ENCODE data around the gene ACOT11.

The ACOT11 gene

GRCh38 chr1:54591127-54591756 lies 43.2 kb downstream of the ACOT11 start:
- H3K4me3 ChIP-seq (ENCODE audit: low read depth, low read length), result no peak overlapping the region
- no peak for TF ChIP-seq CTCF (IDR thresholded peaks at IDR 0.05; ENCODE audit: low read depth, low read length)

- no peak overlapping the region for H3K4me3 ChIP-seq (ENCODE audit: low read depth, low read length)
- no peak for TF ChIP-seq CTCF (IDR thresholded peaks at IDR 0.05; ENCODE audit: low read depth, low read length)
These were observed 45.6 kb downstream of the ACOT11 start for GRCh38 chr1:54593571-54594160.

GRCh38 chr1:54594463-54594862 lies 46.4 kb downstream of the ACOT11 start:
- no peak overlapping the region for H3K4me3 ChIP-seq (ENCODE audit: low read depth, low read length)
- no peak for TF ChIP-seq CTCF (IDR thresholded peaks at IDR 0.05; ENCODE audit: low read depth, low read length)

GRCh38 chr1:54595956-54596498 lies 48.0 kb downstream of the ACOT11 start:
- no peak overlapping the region for H3K4me3 ChIP-seq (ENCODE audit: low read depth, low read length)
- TF ChIP-seq CTCF (IDR thresholded peaks at IDR 0.05; ENCODE audit: low read depth, low read length), result no peak

GRCh38 chr1:54596756-54597155 lies 48.7 kb downstream of the ACOT11 start:
- no peak overlapping the region for H3K4me3 ChIP-seq (ENCODE audit: low read depth, low read length)
- no peak for TF ChIP-seq CTCF (IDR thresholded peaks at IDR 0.05; ENCODE audit: low read depth, low read length)

- no peak overlapping the region for H3K4me3 ChIP-seq (ENCODE audit: low read depth, low read length)
- TF ChIP-seq CTCF (IDR thresholded peaks at IDR 0.05; ENCODE audit: low read depth, low read length), result no peak
These were observed 49.5 kb downstream of the ACOT11 start for GRCh38 chr1:54597455-54598030.

- no peak for TF ChIP-seq CTCF (IDR thresholded peaks at IDR 0.05; ENCODE audit: low read depth, low read length)
- no peak overlapping the region for H3K4me3 ChIP-seq (ENCODE audit: low read depth, low read length)
These were observed 51.3 kb downstream of the ACOT11 start for GRCh38 chr1:54599211-54599823.

All from WI38 (cell line).